GM12801 (cell line): ENCODE results near the gene GRAMD1B.

Source experiments
- CTCF ChIP-seq: IDR thresholded peaks from one replicate; pipeline ENCODE4 v1.5.1; 2011; ENCODE audit warnings: control low read depth; ENCODE audit not compliant: insufficient read length; ENCODE audit errors: extremely low read depth

Gene GRAMD1B

GRCh38 chr11:123481640-123482039 is 51.6 kb downstream of the GRAMD1B start:
- no peak for TF ChIP-seq CTCF

- no peak for TF ChIP-seq CTCF
Measured at GRCh38 chr11:123482218-123482617, 52.1 kb downstream of the GRAMD1B start.

GRCh38 chr11:123483058-123483457 is 53.0 kb downstream of the GRAMD1B start:
- TF ChIP-seq CTCF: no peak

- TF ChIP-seq CTCF: no peak
Measured at GRCh38 chr11:123483466-123483865, 53.4 kb downstream of the GRAMD1B start.

GRCh38 chr11:123484448-123484847 is 54.4 kb downstream of the GRAMD1B start:
- no peak for TF ChIP-seq CTCF

- no peak for TF ChIP-seq CTCF
Measured at GRCh38 chr11:123487157-123487744, 57.2 kb downstream of the GRAMD1B start.

- TF ChIP-seq CTCF: no peak
Measured at GRCh38 chr11:123490527-123490926, 60.5 kb downstream of the GRAMD1B start.
